ENCODE measurements around the gene PTGR2. TPM values are rescaled to one million over a fixed set of nuclear protein-coding genes. Genes with fewer than 3 reads are reported as not detected.

PTGR2 gene
- polyA plus RNA-seq, 4 donors, result 23.1 to 34.0 (median 30.2) TPM

Other genes starting within 250 kb of the PTGR2 start
- gene ACOT6, start 239.3 kb upstream of the PTGR2 start, polyA plus RNA-seq (ENCODE audit: insufficient read length in 4 of 4), result under 1 TPM in 1 of 4 donors, not detected in 3; 0.30 TPM
- 10 to 100 TPM; 18.9 to 28.4 (median 25.1) TPM for gene DNAL1, start 206.8 kb upstream of the PTGR2 start, polyA plus RNA-seq (ENCODE audit: insufficient read length in 4 of 4)
- gene PNMA1, start 137.4 kb upstream of the PTGR2 start, polyA plus RNA-seq (ENCODE audit: insufficient read length in 4 of 4), result 100 to 1,000 TPM in 2 of 4 donors, 10 to 100 TPM in 2; 94.8 to 101 (median 98.2) TPM
- gene ZNF410, start 35.0 kb downstream of the PTGR2 start, polyA plus RNA-seq (ENCODE audit: insufficient read length in 4 of 4), result 10 to 100 TPM; 51.7 to 62.0 (median 58.1) TPM
- 10 to 100 TPM; 12.8 to 15.8 (median 14.1) TPM for gene FAM161B, start 98.3 kb downstream of the PTGR2 start, polyA plus RNA-seq (ENCODE audit: insufficient read length in 4 of 4)
- gene COQ6, start 98.5 kb downstream of the PTGR2 start, polyA plus RNA-seq (ENCODE audit: insufficient read length in 4 of 4), result 10 to 100 TPM; 28.1 to 30.2 (median 29.9) TPM
- 10 to 100 TPM; 42.9 to 56.7 (median 53.2) TPM for gene ENTPD5, start 167.5 kb downstream of the PTGR2 start, polyA plus RNA-seq (ENCODE audit: insufficient read length in 4 of 4)
- gene BBOF1, start 167.5 kb downstream of the PTGR2 start, polyA plus RNA-seq (ENCODE audit: insufficient read length in 4 of 4), result 10 to 100 TPM; 12.9 to 19.3 (median 16.2) TPM
- 100 to 1,000 TPM in 2 of 4 donors, 10 to 100 TPM in 2; 92.8 to 134 (median 101) TPM for gene ALDH6A1, start 232.6 kb downstream of the PTGR2 start, polyA plus RNA-seq (ENCODE audit: insufficient read length in 4 of 4)
- 10 to 100 TPM; 16.6 to 19.4 (median 19.4) TPM for gene LIN52, start 233.1 kb downstream of the PTGR2 start, polyA plus RNA-seq (ENCODE audit: insufficient read length in 4 of 4)